RCC 7860 (cell line): ENCODE results near the gene POMT1.

Source experiments
- DNase-seq: peaks from one replicate; pipeline ENCODE4 v3.0.0-alpha.2; 2015; ENCODE audit warnings: low spot score
- FAIRE-seq: peaks from 2 replicates; lab custom pipeline; 2012; peaks lifted over from hg19 to GRCh38; lab: Jason Lieb, UNC

Gene POMT1

GRCh38 chr9:131476777-131477345 lies 25.9 kb upstream of the POMT1 start:
- no peak for DNase-seq
- no peak for FAIRE-seq

DNA sequence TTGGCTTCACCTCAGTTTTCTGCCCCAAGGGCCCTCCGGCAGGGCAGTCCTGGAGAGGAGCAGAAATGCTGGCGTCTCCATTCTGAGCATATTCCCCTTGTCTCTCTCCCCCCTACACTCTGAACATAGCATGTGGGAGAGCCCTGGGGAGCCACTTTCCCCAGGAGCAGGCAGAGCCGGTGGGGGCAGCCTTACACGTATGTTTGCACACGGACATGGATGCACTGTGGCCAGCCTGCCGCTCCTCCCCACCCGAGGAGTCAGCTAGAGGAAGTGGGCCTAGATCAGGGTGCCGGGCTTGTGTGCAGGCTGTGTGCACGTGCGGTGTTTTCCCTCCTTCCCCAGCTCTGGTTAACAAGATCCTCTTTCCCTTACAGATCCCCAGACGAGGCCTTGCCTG lies 25.4 kb upstream of the POMT1 start:
- DNase-seq (no peak), FAIRE-seq (no peak)

GRCh38 chr9:131477816-131478419 lies 24.8 kb upstream of the POMT1 start:
- FAIRE-seq (no peak), DNase-seq (no peak)

DNA sequence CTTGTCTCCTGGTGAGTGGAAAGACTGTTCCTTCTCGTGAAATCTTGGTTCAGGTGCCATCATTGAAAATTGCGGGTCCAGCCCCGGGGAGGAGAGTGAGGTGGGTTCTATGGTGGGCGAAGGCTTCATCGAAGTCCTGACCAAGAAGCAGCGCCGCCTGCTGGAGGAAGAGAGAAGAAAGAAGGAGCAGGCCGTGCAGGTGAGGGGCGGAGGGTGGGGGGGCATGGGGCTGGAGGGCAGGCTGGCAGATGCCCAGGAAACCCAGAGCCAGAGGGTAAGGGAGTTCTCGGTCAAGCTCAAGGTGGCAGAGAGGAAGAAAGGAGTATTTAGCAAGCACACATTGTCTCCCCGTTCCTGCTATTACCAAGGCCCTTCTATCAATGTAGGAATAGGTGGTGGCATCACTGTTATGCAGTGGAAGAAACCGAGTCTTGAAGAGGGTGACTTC lies 24.3 kb upstream of the POMT1 start:
- FAIRE-seq = no peak
- no peak for DNase-seq

DNA sequence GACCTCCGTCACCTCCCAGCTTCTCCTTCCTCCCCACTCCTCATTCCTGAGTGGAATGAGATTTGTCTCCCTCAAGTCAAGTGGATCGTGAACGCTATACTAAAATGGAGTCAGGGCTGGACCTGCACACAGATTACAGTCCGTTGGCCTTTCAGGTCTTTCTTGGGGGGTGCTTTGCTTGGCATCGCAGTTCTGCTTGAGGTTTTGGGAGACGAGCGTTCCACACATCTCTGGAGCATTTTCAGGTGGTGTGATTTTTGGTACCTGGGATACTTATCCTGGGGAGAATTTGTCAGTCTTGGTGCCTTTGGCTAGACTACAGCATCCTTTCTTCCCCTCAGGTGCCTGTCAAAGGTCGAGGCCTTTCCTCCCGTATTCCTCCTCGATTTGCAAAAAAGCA lies 23.8 kb upstream of the POMT1 start:
- FAIRE-seq (no peak), DNase-seq (no peak)

DNA sequence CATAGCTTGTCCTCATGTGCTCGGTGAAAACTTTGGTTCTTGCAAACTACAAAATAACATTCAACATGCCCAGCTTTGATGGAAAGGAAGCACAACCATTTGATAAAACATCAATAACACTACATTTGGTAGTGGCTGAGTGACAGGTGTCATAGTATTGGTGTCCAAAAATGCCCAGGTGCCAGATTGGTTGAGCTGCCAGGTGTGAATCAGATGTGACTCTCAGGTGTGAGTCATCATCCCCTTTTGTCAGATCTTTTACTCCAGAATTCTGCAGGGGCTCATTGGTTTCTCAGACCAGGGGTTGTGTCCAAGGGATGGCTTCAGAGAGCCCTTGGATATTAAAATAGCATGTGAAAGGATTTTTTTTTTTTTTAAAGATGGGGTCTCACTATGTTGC lies 22.5 kb upstream of the POMT1 start:
- FAIRE-seq = no peak
- no peak for DNase-seq

GRCh38 chr9:131481441-131482342 lies 21.0 kb upstream of the POMT1 start:
- DNase-seq (no peak), FAIRE-seq (no peak)

- no peak for DNase-seq
- FAIRE-seq = no peak
Measured at GRCh38 chr9:131482343-131483006, 20.2 kb upstream of the POMT1 start.

DNA sequence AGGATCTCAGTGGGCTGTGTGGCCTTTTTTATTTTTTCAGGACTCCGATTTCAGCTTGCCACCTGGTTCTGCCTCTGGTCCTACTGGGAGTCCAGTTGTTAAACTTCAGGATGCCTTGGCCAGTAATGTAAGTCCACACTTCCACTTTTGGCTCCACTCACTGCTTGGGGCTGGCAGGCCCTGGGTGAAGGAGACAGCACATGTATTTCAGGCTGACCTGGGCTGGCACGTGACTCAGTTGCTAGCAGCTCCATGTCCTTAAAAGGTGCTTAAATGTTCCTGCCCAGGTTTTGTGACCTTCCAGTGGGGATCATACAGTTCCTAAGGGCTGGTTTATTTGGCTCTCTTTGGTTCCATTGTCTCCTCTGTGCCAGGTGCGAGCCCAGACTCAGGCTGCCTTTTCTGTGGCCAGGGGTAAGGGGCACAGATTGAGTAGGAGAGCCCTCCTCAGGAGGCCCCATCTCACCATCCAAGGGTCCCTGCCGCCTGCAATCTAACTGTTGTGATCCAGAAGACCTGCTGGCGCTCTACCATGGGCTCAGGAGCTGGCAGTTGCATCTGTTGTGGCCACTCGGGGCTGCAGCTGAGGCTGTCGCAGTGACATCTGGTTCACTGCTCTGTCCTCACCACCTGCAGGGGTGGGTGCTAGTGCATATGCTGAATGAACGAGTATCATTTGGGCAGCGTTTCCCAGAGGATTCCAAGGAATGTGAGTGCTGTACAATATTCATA lies 19.2 kb upstream of the POMT1 start:
- DNase-seq (no peak), FAIRE-seq (no peak)

DNA sequence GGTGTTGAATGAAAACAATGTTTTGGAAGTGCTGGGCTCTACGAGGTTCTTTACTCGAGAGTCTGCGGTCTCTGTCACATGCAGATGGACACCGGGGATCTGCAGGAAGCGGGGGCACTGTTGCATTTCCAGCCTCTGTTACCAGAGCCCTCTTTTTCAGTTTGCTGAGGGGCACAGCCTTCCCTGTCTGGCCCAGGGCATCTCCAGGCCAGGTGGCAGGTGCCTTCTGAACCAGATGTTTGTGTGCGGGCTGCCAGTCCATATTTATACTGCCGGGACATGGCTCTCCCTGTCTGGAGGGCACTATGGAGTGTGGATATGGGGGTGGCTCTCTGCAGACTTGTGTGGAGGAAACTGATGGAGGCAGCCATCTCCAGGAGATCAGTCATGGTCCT lies 18.7 kb upstream of the POMT1 start:
- DNase-seq (no peak), FAIRE-seq (no peak)

DNA sequence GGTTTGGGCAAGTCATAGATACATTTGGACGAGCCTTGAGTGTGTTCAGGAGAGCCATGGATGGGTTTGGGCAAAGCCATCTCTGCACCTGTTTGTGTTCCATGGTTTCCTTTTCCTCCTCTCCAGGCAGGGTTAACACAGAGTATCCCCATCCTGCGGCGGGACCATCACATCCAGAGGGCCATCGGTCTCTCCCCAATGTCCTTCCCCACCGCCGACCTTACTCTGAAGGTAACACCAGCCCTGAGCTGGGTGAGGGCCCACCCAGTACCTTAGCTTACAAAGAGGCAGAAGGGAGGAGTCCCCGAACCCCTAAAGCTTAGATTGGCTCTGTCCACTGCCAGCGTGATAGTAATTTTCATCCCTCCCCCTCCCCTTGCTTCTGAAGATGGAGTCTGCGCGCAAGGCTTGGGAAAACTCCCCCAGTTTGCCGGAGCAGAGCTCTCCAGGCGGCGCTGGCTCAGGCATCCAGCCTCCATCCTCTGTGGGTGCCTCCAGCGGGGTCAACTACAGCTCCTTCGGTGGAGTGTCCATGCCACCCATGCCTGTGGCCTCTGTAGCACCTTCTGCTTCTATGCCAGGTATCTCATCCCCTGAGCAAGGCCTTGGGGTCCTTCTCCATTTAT lies 18.0 kb upstream of the POMT1 start:
- DNase-seq (no peak), FAIRE-seq (no peak)

DNA sequence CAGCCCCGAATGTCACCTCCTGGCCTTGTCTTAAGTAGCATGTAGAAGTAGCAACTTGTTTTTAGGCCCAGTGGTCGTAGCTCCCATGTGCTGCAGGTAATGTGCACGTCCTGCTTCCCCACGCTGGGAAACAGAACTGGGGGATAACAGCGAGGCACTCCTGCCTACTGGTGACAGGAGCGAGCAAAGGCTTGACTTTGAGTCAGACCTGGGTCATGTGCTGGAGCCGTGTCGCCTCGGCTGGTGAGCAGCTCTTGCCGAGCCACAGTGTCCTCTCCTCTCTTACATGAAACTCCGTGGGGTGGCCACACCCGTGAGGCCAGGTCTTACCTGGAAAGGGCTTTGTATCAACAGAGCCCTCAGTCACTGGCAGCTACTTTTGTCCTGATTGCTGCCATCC lies 17.5 kb upstream of the POMT1 start:
- DNase-seq (no peak), FAIRE-seq (no peak)

GRCh38 chr9:131485728-131486422 lies 16.8 kb upstream of the POMT1 start:
- FAIRE-seq (no peak), DNase-seq (no peak)

GRCh38 chr9:131487001-131487400 lies 15.7 kb upstream of the POMT1 start:
- FAIRE-seq (no peak), DNase-seq (no peak)

DNA sequence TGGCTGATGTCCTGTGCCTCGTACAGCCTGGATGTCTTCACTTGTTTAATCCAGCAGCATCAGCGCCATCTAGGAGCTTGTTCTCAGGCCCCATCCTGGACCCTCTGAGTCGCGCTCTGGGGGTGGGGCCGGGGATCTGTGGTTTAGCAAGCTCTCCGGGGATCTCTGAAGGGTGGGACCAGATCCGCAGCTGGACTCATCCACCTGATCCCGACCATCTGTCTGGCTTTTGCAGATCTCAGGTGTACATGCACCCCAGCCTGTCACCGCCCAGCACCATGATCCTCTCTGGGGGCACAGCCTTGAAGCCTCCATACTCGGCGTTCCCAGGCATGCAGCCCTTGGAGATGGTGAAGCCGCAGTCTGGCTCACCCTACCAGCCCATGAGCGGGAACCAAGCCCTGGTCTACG lies 15.1 kb upstream of the POMT1 start:
- DNase-seq = no peak
- FAIRE-seq = no peak

DNA sequence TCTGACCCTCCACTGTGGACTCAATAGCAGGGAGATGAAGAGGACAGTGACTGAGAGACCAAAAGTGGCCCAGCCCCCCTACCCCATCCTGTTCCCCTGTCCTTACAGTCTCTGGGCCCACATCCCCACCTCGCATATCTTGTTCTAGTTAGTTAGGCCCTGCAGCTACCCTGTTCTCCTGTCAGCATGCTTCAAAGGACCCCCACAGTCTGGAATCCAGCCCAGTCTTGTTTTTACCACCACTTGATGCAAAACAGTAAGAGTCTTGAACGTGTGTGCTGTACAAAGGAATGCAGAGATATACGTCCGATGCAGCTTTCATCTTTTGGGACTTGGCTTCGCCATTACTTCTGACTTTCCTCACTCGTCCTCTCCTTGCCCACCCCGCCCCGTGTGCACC lies 12.2 kb upstream of the POMT1 start:
- DNase-seq = no peak

DNA sequence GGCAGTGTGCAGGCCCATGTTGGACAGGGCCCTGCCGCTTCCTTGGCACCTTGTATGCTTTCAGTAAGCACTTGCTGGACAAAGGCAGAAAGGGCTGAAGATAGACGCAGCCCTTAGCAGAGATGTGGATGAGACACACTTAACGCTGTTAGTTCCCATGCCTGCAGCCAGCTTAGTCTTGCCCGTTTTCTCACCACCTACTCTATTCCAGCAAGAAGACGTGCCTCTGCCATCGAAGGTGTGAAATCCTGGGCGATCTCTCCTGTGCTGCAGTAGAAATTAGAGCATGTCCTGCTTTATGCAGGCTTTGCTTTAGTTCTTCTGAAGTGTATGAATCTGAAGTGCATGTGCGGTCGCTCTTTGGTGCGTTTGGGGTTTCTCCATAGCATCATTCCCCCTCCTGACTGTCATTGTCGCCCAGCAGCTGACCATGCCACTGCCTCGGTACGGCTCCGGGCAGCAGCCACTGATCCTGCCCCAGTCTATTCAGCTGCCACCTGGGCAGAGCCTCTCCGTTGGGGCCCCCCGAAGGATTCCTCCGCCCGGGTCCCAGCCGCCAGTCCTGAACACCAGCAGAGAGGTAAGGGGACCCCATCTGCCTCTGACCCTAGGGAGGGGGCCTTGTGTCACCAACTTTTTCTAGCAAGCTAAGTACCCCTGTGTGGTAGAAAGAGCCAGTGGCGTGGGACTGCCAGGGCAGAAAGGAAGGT lies 11.6 kb upstream of the POMT1 start:
- DNase-seq = no peak
- FAIRE-seq = no peak

More for the DNA sequence above, 12.2 kb upstream of the POMT1 start:
- FAIRE-seq = no peak

- DNase-seq (no peak), FAIRE-seq (no peak)
Measured at GRCh38 chr9:131492070-131492469, 10.6 kb upstream of the POMT1 start.

DNA sequence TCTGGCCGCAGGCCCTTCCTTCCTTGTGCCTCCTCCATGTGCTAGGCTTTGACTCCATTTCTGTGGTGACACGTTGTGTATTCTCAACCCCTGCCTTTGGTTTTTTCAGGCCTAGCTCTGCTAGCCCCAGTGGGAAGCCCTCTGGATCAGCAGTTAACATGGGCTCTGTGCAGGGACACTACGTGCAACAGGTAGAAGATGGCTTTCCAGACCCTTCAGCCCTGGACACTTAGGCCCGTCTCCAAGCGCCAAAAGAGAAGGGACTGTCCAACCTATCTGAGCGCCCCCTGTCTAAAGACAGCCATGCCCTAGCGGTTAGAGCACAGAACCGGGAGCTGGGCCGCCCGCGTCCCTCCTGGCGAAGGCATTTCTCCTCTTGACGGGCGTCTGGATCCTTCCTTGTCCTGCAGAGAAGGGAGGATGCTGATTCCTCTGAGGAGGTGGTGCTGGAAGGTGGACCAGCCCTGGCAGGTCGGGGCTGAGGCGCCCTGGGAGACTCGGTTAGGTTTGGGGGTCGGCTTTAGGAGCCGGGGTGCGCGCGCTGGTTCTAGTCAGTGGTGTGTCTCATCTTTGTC lies 8.3 kb upstream of the POMT1 start:
- FAIRE-seq (no peak), DNase-seq (no peak)
